Glomerular endothelial cell (primary cell): ENCODE results near the gene MROH7. TPM values are rescaled to one million over a fixed set of nuclear protein-coding genes. Genes with fewer than 3 reads are reported as not detected.

Experiments used
- total RNA-seq: library from RNA; depleted of rRNA; stranded (reverse); fragments of >200 nt; gene quantifications from 2 replicates; pipeline ENCODE4 v1.2.3, GENCODE V29; 2015

MROH7 gene
- total RNA-seq, 1 donor from 2014 or later = not detected

Other genes starting within 250 kb of the MROH7 start
- 29.8 and 33.1 TPM in 2 replicates for gene SSBP3, start 235.4 kb upstream of the MROH7 start, total RNA-seq
- 0.93 and 1.2 TPM in 2 replicates for gene ACOT11, start 93.6 kb upstream of the MROH7 start, total RNA-seq
- not detected in 2 replicates for gene FAM151A, start 18.3 kb upstream of the MROH7 start, total RNA-seq
- gene TTC4, start 74.1 kb downstream of the MROH7 start, total RNA-seq = 23.9 and 29.4 TPM in 2 replicates
- gene PARS2, start 122.7 kb downstream of the MROH7 start, total RNA-seq = 3.6 and 4.9 TPM in 2 replicates
- gene TTC22, start 159.5 kb downstream of the MROH7 start, total RNA-seq = not detected in 2 replicates
- 84.4 and 96.8 TPM in 2 replicates for gene DHCR24, start 245.4 kb downstream of the MROH7 start, total RNA-seq